H1 (cell line): ENCODE data around the gene IL3. TPM values are rescaled to one million over a fixed set of nuclear protein-coding genes. Genes with fewer than 3 reads are reported as not detected.

Experiments
- CHD2 ChIP-seq: IDR thresholded peaks from 2 replicates; pipeline ENCODE4 v1.6.1; 2012; ENCODE audit warnings: low read length, improper control_type of control experiment
- CTBP2 ChIP-seq: IDR thresholded peaks from 2 replicates; pipeline ENCODE4 v1.7.0; 2011; ENCODE audit warnings: borderline replicate concordance, mild to moderate bottlenecking, moderate library complexity, mixed read lengths, low read length; ENCODE audit not compliant: insufficient read depth, insufficient read length
- JUN ChIP-seq: IDR thresholded peaks from 2 replicates; pipeline ENCODE4 v1.6.1; 2011; ENCODE audit warnings: low read depth, mild to moderate bottlenecking, improper control_type of control experiment, low read length
- KDM4A ChIP-seq: IDR thresholded peaks from one replicate; pipeline ENCODE4 v1.7.1; 2012; ENCODE audit warnings: low read depth, mild to moderate bottlenecking, moderate library complexity, low read length, inconsistent platforms; ENCODE audit not compliant: severe bottlenecking
- POU5F1 ChIP-seq: IDR thresholded peaks from 2 replicates; pipeline ENCODE4 v1.6.1; 2011; ENCODE audit warnings: low read depth, mild to moderate bottlenecking, low read length, moderate library complexity
- RFX5 ChIP-seq: IDR thresholded peaks from 2 replicates; pipeline ENCODE4 v1.6.1; 2011; ENCODE audit warnings: low read depth, low read length, improper control_type of control experiment, borderline replicate concordance
- RXRA ChIP-seq: IDR thresholded peaks from 2 replicates; pipeline ENCODE4 v1.6.1; 2011; ENCODE audit warnings: low read depth, mild to moderate bottlenecking, low read length, moderate library complexity; ENCODE audit not compliant: insufficient read depth
- SP1 ChIP-seq: IDR thresholded peaks from 2 replicates; pipeline ENCODE4 v1.6.1; 2011; ENCODE audit warnings: low read depth, low read length
- polyA plus RNA-seq, 7 experiments: library from polyadenylated mRNA; depleted of rRNA in 3 of 7; stranded (reverse) in 5 of 7; unstranded in 2 of 7; fragments of >200 nt in 5 of 7; fragments of 200-250 nt in 2 of 7; gene quantifications; 1 replicate in 5 of 7; 2 replicates in 1 of 7; 4 replicates in 1 of 7; pipeline versions ENCODE4 v1.2.1 to v1.2.3, GENCODE V29; 2011 to 2013; ENCODE audit warnings: missing spikeins in 2 of 7, mixed read lengths in 2 of 7
- total RNA-seq: library from RNA; stranded (reverse); fragmentation: NEBNext Ultra II Directional; extraction: Animal tissue kit (Norgen Biotek cat#: 25700); gene quantifications from 2 replicates; pipeline ENCODE4 v1.2.1, GENCODE V29; 2021
- TF ChIP-seq, protein P1 (sequence below): fragments of 300-600 bp; sonication (generic); IDR thresholded peaks from 2 replicates; pipeline ENCODE4 v1.7.1; 2012; ENCODE audit warnings: low read length, moderate library complexity, mild to moderate bottlenecking, inconsistent platforms; ENCODE audit not compliant: insufficient replicate concordance
- TF ChIP-seq, protein P2 (sequence below): IDR thresholded peaks from 2 replicates; pipeline ENCODE4 v1.6.1; 2012; ENCODE audit warnings: inconsistent platforms
- TF ChIP-seq, protein P3 (sequence below): IDR thresholded peaks from 2 replicates; pipeline ENCODE4 v1.6.1; 2011; ENCODE audit warnings: low read depth, mild to moderate bottlenecking, low read length; ENCODE audit not compliant: insufficient read depth

Gene IL3
- total and polyA plus RNA-seq, 2 of the 8 experiments (the other 6 are each of a cell fraction or from before 2014, with no cell fraction given) = not detected

DNA sequence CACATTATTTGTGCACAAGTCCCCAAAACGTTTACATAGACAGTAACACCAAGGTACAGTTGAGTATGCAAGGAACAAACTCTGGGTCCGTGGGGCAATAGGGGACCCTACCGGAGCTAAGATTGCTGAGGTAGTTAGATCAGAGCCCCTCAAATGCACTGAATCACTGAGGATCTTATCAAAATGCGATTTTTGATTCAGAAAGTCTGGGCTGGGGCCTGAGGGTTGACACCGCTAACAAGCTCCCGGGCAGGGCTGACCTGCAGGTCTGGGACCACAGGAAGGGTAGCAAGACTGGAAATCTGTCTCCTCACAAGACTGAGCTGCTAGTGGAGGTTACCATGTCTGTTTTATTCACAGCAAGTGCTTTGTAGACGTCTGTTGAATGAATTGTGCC is 1.8 kb upstream of the IL3 start (continued):
- TF ChIP-seq, protein P1, sequence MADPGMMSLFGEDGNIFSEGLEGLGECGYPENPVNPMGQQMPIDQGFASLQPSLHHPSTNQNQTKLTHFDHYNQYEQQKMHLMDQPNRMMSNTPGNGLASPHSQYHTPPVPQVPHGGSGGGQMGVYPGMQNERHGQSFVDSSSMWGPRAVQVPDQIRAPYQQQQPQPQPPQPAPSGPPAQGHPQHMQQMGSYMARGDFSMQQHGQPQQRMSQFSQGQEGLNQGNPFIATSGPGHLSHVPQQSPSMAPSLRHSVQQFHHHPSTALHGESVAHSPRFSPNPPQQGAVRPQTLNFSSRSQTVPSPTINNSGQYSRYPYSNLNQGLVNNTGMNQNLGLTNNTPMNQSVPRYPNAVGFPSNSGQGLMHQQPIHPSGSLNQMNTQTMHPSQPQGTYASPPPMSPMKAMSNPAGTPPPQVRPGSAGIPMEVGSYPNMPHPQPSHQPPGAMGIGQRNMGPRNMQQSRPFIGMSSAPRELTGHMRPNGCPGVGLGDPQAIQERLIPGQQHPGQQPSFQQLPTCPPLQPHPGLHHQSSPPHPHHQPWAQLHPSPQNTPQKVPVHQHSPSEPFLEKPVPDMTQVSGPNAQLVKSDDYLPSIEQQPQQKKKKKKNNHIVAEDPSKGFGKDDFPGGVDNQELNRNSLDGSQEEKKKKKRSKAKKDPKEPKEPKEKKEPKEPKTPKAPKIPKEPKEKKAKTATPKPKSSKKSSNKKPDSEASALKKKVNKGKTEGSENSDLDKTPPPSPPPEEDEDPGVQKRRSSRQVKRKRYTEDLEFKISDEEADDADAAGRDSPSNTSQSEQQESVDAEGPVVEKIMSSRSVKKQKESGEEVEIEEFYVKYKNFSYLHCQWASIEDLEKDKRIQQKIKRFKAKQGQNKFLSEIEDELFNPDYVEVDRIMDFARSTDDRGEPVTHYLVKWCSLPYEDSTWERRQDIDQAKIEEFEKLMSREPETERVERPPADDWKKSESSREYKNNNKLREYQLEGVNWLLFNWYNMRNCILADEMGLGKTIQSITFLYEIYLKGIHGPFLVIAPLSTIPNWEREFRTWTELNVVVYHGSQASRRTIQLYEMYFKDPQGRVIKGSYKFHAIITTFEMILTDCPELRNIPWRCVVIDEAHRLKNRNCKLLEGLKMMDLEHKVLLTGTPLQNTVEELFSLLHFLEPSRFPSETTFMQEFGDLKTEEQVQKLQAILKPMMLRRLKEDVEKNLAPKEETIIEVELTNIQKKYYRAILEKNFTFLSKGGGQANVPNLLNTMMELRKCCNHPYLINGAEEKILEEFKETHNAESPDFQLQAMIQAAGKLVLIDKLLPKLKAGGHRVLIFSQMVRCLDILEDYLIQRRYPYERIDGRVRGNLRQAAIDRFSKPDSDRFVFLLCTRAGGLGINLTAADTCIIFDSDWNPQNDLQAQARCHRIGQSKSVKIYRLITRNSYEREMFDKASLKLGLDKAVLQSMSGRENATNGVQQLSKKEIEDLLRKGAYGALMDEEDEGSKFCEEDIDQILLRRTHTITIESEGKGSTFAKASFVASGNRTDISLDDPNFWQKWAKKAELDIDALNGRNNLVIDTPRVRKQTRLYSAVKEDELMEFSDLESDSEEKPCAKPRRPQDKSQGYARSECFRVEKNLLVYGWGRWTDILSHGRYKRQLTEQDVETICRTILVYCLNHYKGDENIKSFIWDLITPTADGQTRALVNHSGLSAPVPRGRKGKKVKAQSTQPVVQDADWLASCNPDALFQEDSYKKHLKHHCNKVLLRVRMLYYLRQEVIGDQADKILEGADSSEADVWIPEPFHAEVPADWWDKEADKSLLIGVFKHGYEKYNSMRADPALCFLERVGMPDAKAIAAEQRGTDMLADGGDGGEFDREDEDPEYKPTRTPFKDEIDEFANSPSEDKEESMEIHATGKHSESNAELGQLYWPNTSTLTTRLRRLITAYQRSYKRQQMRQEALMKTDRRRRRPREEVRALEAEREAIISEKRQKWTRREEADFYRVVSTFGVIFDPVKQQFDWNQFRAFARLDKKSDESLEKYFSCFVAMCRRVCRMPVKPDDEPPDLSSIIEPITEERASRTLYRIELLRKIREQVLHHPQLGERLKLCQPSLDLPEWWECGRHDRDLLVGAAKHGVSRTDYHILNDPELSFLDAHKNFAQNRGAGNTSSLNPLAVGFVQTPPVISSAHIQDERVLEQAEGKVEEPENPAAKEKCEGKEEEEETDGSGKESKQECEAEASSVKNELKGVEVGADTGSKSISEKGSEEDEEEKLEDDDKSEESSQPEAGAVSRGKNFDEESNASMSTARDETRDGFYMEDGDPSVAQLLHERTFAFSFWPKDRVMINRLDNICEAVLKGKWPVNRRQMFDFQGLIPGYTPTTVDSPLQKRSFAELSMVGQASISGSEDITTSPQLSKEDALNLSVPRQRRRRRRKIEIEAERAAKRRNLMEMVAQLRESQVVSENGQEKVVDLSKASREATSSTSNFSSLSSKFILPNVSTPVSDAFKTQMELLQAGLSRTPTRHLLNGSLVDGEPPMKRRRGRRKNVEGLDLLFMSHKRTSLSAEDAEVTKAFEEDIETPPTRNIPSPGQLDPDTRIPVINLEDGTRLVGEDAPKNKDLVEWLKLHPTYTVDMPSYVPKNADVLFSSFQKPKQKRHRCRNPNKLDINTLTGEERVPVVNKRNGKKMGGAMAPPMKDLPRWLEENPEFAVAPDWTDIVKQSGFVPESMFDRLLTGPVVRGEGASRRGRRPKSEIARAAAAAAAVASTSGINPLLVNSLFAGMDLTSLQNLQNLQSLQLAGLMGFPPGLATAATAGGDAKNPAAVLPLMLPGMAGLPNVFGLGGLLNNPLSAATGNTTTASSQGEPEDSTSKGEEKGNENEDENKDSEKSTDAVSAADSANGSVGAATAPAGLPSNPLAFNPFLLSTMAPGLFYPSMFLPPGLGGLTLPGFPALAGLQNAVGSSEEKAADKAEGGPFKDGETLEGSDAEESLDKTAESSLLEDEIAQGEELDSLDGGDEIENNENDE = no peak
- TF ChIP-seq, protein P2, sequence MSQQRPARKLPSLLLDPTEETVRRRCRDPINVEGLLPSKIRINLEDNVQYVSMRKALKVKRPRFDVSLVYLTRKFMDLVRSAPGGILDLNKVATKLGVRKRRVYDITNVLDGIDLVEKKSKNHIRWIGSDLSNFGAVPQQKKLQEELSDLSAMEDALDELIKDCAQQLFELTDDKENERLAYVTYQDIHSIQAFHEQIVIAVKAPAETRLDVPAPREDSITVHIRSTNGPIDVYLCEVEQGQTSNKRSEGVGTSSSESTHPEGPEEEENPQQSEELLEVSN = no peak
- TF ChIP-seq CTBP2 (no peak), SP1 (no peak), KDM4A (no peak), RXRA (no peak), RFX5 (no peak), POU5F1 (no peak), CHD2 (no peak), JUN (no peak)
- TF ChIP-seq, protein P3, sequence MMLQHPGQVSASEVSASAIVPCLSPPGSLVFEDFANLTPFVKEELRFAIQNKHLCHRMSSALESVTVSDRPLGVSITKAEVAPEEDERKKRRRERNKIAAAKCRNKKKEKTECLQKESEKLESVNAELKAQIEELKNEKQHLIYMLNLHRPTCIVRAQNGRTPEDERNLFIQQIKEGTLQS = no peak
